HuH-7 (cell line): Measurements from ENCODE around the gene ACBD3.
"Not testable (repeated sequence)": the region's sequence is repeated elsewhere in the genome, so short reads cannot be mapped to it uniquely, and the experiment has no call there.

Experiments used
- DNase-seq: peaks from one replicate; pipeline ENCODE4 v3.0.0; 2011; ENCODE audit warnings: low spot score

The ACBD3 gene

GRCh38 chr1:226186124-226187018 lies at the start of gene ACBD3:
TSS of gene ACBD3 (minus strand) at chr1:226186741. CDS start at chr1:226186675, 66 bp downstream.
- peak; percentile 97 for DNase-seq

- DNase-seq, result no peak
Measured at GRCh38 chr1:226233806-226234205, 47.3 kb upstream of the ACBD3 start.

DNA sequence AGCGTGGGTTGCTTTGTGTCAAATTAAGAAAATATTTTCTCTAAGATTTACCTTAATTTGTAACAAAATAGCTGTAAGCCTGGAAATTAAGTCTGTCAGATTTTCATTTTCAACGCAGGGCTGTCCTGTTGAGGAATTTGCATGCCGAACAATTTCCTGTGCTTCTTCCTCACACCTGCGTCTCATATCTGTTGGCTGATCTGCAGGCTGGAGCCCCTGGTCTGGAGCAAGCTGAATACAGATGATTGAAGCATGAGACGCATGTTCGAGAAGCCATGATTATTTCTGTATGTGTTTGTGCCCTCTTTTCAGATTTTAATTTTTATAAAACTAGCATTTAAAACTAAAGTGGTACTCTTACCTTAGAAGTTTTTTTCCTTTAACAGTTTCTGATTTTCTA lies 46.8 kb upstream of the ACBD3 start:
- DNase-seq, result no peak

GRCh38 chr1:226226601-226227000 lies 40.1 kb upstream of the ACBD3 start:
- DNase-seq, result no peak

GRCh38 chr1:226223786-226224244 lies 37.3 kb upstream of the ACBD3 start:
- peak; percentile 71 for DNase-seq

GRCh38 chr1:226223157-226223785 lies 36.7 kb upstream of the ACBD3 start, which contains the start of gene MIXL1:
TSS of gene MIXL1 (plus strand) at chr1:226223664. CDS start at chr1:226223682, 18 bp downstream.
- DNase-seq, result peak; percentile 78

DNA sequence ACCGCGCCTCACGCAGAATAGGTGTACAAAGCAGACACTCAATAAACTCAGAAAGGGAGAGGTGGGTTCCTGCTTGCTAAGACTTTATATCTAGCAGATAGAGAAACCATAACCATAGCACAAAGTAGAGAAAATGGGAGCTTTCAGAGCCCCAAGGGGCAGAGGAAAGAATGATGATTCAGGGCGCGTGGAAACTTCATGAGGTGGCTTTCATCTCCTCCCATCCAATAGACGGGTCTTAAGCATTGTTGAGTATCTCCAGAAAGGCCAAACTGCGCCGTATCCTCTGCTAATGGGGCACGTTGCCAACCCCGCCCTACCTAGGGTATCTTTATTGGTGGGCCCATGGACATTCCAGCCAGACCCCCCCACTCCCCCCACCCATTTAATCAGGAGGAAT lies 36.1 kb upstream of the ACBD3 start:
- DNase-seq, result no peak

DNA sequence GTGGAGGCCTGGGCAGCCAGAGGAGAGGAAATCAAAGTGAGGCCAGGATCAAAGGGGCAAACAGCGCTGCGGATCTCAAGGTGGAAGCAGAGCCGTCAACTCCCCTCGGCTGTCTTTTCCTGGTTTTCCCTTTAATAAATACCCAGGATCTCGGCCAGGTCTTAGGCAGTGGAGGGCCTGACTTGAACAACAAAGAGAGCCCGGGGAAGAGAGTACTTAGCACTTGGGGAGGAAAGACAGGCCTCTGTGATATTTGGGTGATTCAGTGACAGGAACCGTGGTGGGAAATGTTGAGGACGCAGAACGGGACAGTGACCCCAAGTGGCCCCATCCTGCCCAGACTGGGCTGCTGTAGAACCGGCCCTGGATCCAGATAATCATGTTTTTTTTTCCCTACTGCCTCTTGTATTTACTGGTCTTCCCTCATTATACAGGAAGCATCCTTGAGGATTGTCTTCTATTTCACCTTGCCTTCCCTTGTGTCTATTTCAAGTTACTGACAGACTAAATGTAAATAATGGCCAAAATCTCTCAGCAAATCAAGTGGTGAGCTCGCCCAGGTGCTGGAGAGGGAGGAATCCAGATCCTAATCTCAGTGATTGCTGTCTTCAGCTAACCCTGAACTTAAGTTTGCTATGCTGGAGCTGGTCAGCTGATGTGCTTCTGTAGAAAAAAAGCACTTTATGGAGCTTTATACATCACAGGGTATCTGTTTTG lies 34.1 kb upstream of the ACBD3 start:
- DNase-seq, result no peak

GRCh38 chr1:226217273-226217672 lies 30.7 kb upstream of the ACBD3 start:
- no peak for DNase-seq

- DNase-seq, result no peak
Measured at GRCh38 chr1:226216056-226216455, 29.5 kb upstream of the ACBD3 start.

DNA sequence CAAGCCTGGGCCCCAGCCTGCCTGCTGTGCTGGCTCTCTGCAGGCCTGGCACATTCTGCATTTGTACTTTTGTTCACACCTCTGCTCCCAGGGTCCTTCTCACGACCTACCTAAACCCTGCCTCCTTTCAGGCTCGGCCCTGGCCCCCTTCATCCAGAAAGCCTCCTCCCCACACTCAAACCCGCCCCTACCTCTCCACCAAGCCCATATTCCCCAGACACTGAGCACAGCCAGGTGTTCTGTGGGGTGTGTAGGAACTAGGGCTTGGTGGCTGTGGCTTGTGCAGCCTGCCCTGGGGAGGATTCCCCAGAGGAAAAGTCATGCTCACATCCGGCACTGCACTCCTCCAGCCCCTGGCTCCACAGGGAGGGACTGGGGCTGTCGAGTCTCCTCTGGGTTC lies 28.7 kb upstream of the ACBD3 start:
- no peak for DNase-seq

DNA sequence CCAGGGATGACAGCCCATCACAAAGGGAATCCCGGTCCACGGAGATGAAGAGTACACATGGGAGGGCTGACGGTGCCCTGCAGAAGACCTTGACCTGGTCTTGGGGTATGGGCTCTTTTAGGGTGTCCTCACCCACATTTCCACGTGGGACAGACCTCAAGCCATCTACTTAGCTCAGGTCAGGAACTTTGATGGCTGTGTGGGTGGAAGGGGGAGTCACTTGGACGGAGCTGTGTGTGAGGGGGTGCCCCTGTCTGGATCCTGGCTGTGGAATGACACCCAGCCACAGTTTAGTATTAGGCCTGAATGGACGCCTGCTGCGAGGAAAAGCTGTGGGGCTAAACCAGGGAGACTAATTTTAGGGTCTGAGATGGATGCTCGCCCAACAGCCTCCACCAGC lies 26.0 kb upstream of the ACBD3 start:
- no peak for DNase-seq

DNA sequence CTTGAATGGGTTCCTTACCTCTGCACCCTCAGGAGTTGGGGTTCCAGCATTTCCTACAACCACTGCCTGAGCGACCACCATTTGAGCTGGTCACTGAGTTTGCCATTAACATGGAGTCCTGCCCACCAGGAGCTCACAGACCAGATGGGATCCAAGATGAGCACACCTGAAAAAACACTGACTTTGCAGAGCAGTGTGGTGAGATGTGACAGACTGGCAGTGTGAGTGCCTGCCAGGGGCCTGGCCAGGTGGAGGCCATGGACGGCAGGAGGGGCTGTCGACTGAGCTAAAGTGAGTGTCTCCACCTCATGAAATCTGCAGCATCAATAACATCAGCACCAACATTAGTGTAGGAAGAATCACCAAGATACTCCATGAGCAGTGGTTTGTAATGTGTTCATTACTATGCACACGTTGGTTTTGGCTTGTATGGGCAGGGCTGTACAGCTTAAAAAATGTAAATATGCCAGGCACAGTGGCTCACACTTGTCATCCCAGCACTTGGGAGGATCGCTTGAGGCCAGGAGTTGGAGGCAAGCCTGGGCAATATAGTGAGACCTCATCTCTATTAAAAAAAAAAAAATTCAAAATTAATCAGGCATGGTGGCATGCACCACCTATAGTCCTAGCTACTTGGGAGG lies 24.8 kb upstream of the ACBD3 start:
- no peak for DNase-seq

GRCh38 chr1:226210571-226211176 lies 24.1 kb upstream of the ACBD3 start:
- no peak for DNase-seq

DNA sequence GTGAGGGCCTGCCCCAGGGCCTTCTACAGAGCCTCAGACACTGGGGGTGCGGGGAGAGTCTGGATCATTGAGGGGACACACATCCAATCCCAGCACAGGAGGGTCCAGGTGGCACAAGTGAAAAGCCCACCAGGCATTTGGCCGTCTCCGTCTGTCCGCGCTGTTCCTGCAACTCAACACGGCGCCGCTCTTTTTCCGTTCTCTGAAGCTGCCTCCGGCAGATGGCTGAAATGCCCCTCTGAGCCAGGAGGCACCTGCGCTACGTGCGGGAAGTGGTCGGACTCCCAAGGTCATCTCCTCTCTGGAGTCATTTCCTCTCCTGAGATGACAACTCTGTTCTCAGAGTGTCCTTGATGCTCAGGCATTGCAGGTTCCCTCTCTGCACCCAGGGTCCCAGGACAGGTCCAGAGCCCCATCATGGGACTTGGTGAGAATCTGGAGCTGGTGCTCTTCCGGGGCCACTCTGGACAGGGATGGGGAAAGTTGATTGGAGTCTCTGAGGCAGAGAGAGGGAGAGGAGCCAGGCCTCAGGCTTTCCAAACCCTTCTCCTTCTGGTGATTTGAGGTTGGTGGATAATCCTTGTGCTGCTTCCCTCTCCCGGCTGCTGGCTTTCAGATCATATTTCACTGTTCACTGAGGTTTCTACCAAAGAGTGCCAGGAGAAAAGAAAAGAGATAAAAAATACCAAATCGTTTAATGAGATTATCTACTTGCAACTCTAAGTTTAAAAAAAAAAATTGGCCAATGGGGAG lies 22.9 kb upstream of the ACBD3 start:
- no peak for DNase-seq

- no peak for DNase-seq
Measured at GRCh38 chr1:226207048-226207447, 20.5 kb upstream of the ACBD3 start.

- no peak for DNase-seq
Measured at GRCh38 chr1:226204198-226204597, 17.7 kb upstream of the ACBD3 start.

DNA sequence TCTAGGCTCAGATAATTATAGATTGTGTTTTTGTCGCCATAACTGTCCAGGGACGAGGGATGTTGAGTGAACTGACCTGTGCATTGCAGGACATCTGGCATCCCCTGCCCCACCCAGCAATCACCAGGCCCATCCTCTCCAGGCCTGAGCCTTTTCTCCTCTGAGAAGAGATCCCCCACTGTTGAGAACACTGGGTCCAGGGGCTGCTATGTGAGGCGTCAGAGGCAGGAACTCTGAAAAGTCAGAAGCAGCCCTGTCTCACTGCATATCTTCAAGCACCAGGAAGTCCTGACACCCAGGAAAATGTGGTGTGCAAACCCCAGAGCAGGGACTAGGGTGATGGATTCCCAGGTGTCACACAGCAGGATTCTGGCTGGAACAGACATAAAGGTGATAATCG lies 17.1 kb upstream of the ACBD3 start:
- no peak for DNase-seq

DNA sequence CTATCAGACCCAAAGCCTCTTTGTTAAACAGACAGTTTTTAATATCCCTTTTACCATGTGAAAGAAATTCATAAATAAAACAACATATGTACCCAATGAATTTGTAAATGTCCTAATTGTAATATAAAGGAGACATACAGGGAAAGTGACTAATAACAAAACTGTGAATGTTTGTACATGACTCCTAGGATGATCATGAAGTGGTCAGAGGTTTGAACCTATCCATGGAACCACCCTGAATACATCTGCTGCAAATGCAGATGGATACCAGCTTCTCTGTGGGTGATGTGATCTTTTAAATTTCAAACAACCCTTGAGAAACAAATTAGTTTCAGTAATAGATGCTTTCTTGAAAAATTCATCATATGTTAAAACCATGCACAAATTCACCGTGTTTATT lies 16.7 kb upstream of the ACBD3 start:
- DNase-seq, result no peak

GRCh38 chr1:226202666-226203065 lies 16.1 kb upstream of the ACBD3 start:
- DNase-seq, result not testable (repeated sequence)

GRCh38 chr1:226202246-226202645 lies 15.7 kb upstream of the ACBD3 start:
- no peak for DNase-seq
